ENCODE data around the gene TTLL8. TPM values are rescaled to one million over a fixed set of nuclear protein-coding genes. Genes with fewer than 3 reads are reported as not detected.

Gene TTLL8
- total and polyA plus RNA-seq, 4 experiments from 2014 or later, result not detected

GRCh38 chr22:50018608-50019285, 39.4 kb downstream of the TTLL8 start:
- H3K9me3 Mint-ChIP-seq, result no peaks in the 10 kb centered on the region
- no peaks in the 10 kb centered on the region for H3K27me3 ChIP-seq (ENCODE audit: insufficient read depth, low read length)
- H3K36me3 Mint-ChIP-seq, result no peaks in the 10 kb centered on the region
- CTCF ChIA-PET (ENCODE audit: partially characterized antibody), result interaction anchor here (0.7 to 2.3 kb wide), 5 partner anchors 9 to 252 kb away, joined by 3 to 8 read pairs (median 4); no protein-coding TSS in a partner anchor
- H3K36me3 ChIP-seq (ENCODE audit: insufficient read depth, low read length), result no peaks in the 10 kb centered on the region
- POLR2A ChIA-PET (ENCODE audit: partially characterized antibody), result interaction anchor here (1.0 to 1.7 kb wide), 5 partner anchors 9 to 82 kb away, joined by 3 to 6 read pairs (median 4); partner anchors contain the start of gene PIM3
- peak overlapping the region; percentile 21 to 83 (median 69) for H3K4me3 Mint-ChIP-seq
- H3K9me3 ChIP-seq (ENCODE audit: control insufficient read depth in 1 of 2, low read length in 2 of 2), result no peaks in the 10 kb centered on the region
- peak overlapping the region in 1 of 2 donors; percentile 5 for H3K4me3 ChIP-seq (ENCODE audit: low read length in 2 of 2)
- DNase-seq, result peak; percentile 55 to 81 (median 57)
- H3K4me1 ChIP-seq (ENCODE audit: insufficient read depth, low read length), result peaks cover 56% of the 10 kb centered on the region
- no peaks in the 10 kb centered on the region for H3K27me3 Mint-ChIP-seq
- peaks cover 3 to 21% (median 11%) of the 10 kb centered on the region in 4 donors for H3K4me1 Mint-ChIP-seq
- intact Hi-C loops (cut with micrococcal nuclease), result loop anchor here (10.0 kb wide), 1 partner anchor 194 kb away; the partner anchor contains the start of gene BRD1
- H3K27ac Mint-ChIP-seq, result peak overlapping the region; percentile 70 to 94 (median 86)
- peak overlapping the region; percentile 42 for H3K27ac ChIP-seq (ENCODE audit: low read depth, low read length)

GRCh38 chr22:50017701-50018224, 40.3 kb downstream of the TTLL8 start:
- Histone ChIP-seq H3K36me3 (ENCODE audit: insufficient read depth, low read length) (no peaks in the 10 kb centered on the region), H3K4me1 (ENCODE audit: insufficient read depth, low read length) (peaks cover 61% of the 10 kb centered on the region), H3K9me3 (ENCODE audit: control insufficient read depth in 1 of 2, low read length in 2 of 2) (no peaks in the 10 kb centered on the region), H3K4me3 (ENCODE audit: low read length in 2 of 2) (no peak overlapping the region), H3K27me3 (ENCODE audit: insufficient read depth, low read length) (no peaks in the 10 kb centered on the region), H3K27ac (ENCODE audit: low read depth, low read length) (peak overlapping the region; percentile 56)
- H3K36me3 Mint-ChIP-seq, result no peaks in the 10 kb centered on the region
- intact Hi-C loops (cut with micrococcal nuclease), result loop anchor here (10.0 kb wide), 1 partner anchor 193 kb away; the partner anchor contains the start of gene BRD1
- H3K4me3 Mint-ChIP-seq, result peak overlapping the region in 5 of 8 donors; percentile 41 to 83 (median 75)
- DNase-seq, result no peak
- no peaks in the 10 kb centered on the region for H3K27me3 Mint-ChIP-seq
- ChIA-PET POLR2A (ENCODE audit: partially characterized antibody) (interaction anchor here (1.0 to 1.7 kb wide), 6 partner anchors 10 to 88 kb away, joined by 3 to 6 read pairs (median 4); partner anchors contain the start of gene PIM3), CTCF (ENCODE audit: partially characterized antibody) (interaction anchor here (0.7 to 2.3 kb wide), 4 partner anchors 12 to 251 kb away, joined by 3 to 8 read pairs (median 4); no protein-coding TSS in a partner anchor)
- peak overlapping the region in 6 of 7 donors; percentile 8 to 94 (median 86) for H3K27ac Mint-ChIP-seq
- no peaks in the 10 kb centered on the region for H3K9me3 Mint-ChIP-seq
- H3K4me1 Mint-ChIP-seq, result peaks cover 8 to 21% (median 14%) of the 10 kb centered on the region in 4 donors

- Histone ChIP-seq H3K4me1 (ENCODE audit: insufficient read depth, low read length) (peaks cover 61% of the 10 kb centered on the region), H3K4me3 (ENCODE audit: low read length in 2 of 2) (no peak overlapping the region), H3K9me3 (ENCODE audit: control insufficient read depth in 1 of 2, low read length in 2 of 2) (no peaks in the 10 kb centered on the region), H3K27ac (ENCODE audit: low read depth, low read length) (peak overlapping the region; percentile 56), H3K27me3 (ENCODE audit: insufficient read depth, low read length) (no peaks in the 10 kb centered on the region), H3K36me3 (ENCODE audit: insufficient read depth, low read length) (no peaks in the 10 kb centered on the region)
- Mint-ChIP-seq H3K4me1 (peaks cover 8 to 21% (median 15%) of the 10 kb centered on the region in 4 donors), H3K9me3 (no peaks in the 10 kb centered on the region), H3K27me3 (no peaks in the 10 kb centered on the region), H3K27ac (peak overlapping the region in 5 of 7 donors; percentile 60 to 87 (median 79)), H3K36me3 (no peaks in the 10 kb centered on the region), H3K4me3 (peak overlapping the region in 5 of 8 donors; percentile 38 to 83 (median 75))
- CTCF ChIA-PET (ENCODE audit: partially characterized antibody), result interaction anchor here (0.9 to 1.3 kb wide), 3 partner anchors 23 to 86 kb away, joined by 3 to 4 read pairs (median 3); no protein-coding TSS in a partner anchor
- intact Hi-C loops (cut with micrococcal nuclease), result loop anchor here (10.0 kb wide), 1 partner anchor 192 kb away; the partner anchor contains the start of gene BRD1
- POLR2A ChIA-PET (ENCODE audit: partially characterized antibody), result interaction anchor here (1.0 to 1.7 kb wide), 5 partner anchors 10 to 87 kb away, joined by 3 to 6 read pairs (median 4); partner anchors contain the start of gene PIM3
- peak in 2 of 5 donors; percentile 25 to 81 for DNase-seq
Observed at GRCh38 chr22:50016988-50017700, 41.0 kb downstream of the TTLL8 start.

GRCh38 chr22:50016308-50016987, 41.6 kb downstream of the TTLL8 start:
- Histone ChIP-seq H3K4me3 (ENCODE audit: low read length in 2 of 2) (no peak overlapping the region), H3K4me1 (ENCODE audit: insufficient read depth, low read length) (peaks cover 67% of the 10 kb centered on the region), H3K9me3 (ENCODE audit: control insufficient read depth in 1 of 2, low read length in 2 of 2) (no peaks in the 10 kb centered on the region), H3K36me3 (ENCODE audit: insufficient read depth, low read length) (no peaks in the 10 kb centered on the region), H3K27me3 (ENCODE audit: insufficient read depth, low read length) (no peaks in the 10 kb centered on the region), H3K27ac (ENCODE audit: low read depth, low read length) (peak overlapping the region; percentile 56)
- intact Hi-C loops (cut with micrococcal nuclease), result loop anchor here (10.0 kb wide), 1 partner anchor 192 kb away; the partner anchor contains the start of gene BRD1
- peaks cover 1 to 2% of the 10 kb centered on the region in 2 donors for H3K27me3 Mint-ChIP-seq
- ChIA-PET CTCF (ENCODE audit: partially characterized antibody) (interaction anchor here (0.9 to 1.0 kb wide), 2 partner anchors 36 to 86 kb away, joined by 3 read pairs; no protein-coding TSS in a partner anchor), POLR2A (ENCODE audit: partially characterized antibody) (interaction anchor here (1.0 to 1.3 kb wide), 4 partner anchors 11 to 87 kb away, joined by 3 to 4 read pairs (median 4); no protein-coding TSS in a partner anchor)
- H3K4me3 Mint-ChIP-seq, result peak overlapping the region in 2 of 8 donors; percentile 57 to 83
- peak in 1 of 5 donors; percentile 26 for DNase-seq
- peaks cover 12 to 23% (median 19%) of the 10 kb centered on the region in 4 donors for H3K4me1 Mint-ChIP-seq
- H3K36me3 Mint-ChIP-seq, result no peaks in the 10 kb centered on the region
- H3K9me3 Mint-ChIP-seq, result no peaks in the 10 kb centered on the region
- peak overlapping the region in 3 of 7 donors; percentile 10 to 86 (median 86) for H3K27ac Mint-ChIP-seq

- peak overlapping the region in 1 of 7 donors; percentile 57 for H3K27ac Mint-ChIP-seq
- no peak for DNase-seq
- Histone ChIP-seq H3K9me3 (ENCODE audit: control insufficient read depth in 1 of 2, low read length in 2 of 2) (no peaks in the 10 kb centered on the region), H3K4me1 (ENCODE audit: insufficient read depth, low read length) (peaks cover 72% of the 10 kb centered on the region), H3K27me3 (ENCODE audit: insufficient read depth, low read length) (no peaks in the 10 kb centered on the region), H3K27ac (ENCODE audit: low read depth, low read length) (peak overlapping the region; percentile 56), H3K4me3 (ENCODE audit: low read length in 2 of 2) (no peak overlapping the region), H3K36me3 (ENCODE audit: insufficient read depth, low read length) (no peaks in the 10 kb centered on the region)
- H3K4me3 Mint-ChIP-seq, result peak overlapping the region in 1 of 8 donors; percentile 25
- ChIA-PET POLR2A (ENCODE audit: partially characterized antibody) (interaction anchor here (1.0 to 1.2 kb wide), 3 partner anchors 12 to 55 kb away, joined by 3 to 4 read pairs (median 3); partner anchors contain the start of gene PIM3), CTCF (ENCODE audit: partially characterized antibody) (interaction anchor here (0.9 kb wide), 1 partner anchor 36 kb away, joined by 3 read pairs; no protein-coding TSS in a partner anchor)
- no peaks in the 10 kb centered on the region for H3K36me3 Mint-ChIP-seq
- intact Hi-C loops (cut with micrococcal nuclease), result loop anchor here (10.0 kb wide), 1 partner anchor 191 kb away; the partner anchor contains the start of gene BRD1
- no peaks in the 10 kb centered on the region for H3K9me3 Mint-ChIP-seq
- peaks cover 16 to 26% (median 23%) of the 10 kb centered on the region in 4 donors for H3K4me1 Mint-ChIP-seq
- H3K27me3 Mint-ChIP-seq, result peaks cover 1 to 5% of the 10 kb centered on the region in 2 donors
Observed at GRCh38 chr22:50015451-50016307, 42.4 kb downstream of the TTLL8 start.

All from CD4-positive, alpha-beta memory T cell (primary cell).